GM21529 (cell line): ENCODE results near the gene FNTB.

Experiments
- ATAC-seq: cut with Tn5 transposase; IDR thresholded peaks from one replicate; pipeline ENCODE4 v1.9.1; 2021; ENCODE audit not compliant: unreplicated experiment

FNTB gene

GRCh38 chr14:64986648-64987437 lies at the start of gene FNTB:
FNTB (plus strand) TSS chr14:64986895; CDS start chr14:64986954, 59 bp downstream.
- ATAC-seq: peak; percentile 92

- no peak for ATAC-seq
Measured at GRCh38 chr14:64937171-64937820, 49.4 kb upstream of the FNTB start.

- no peak for ATAC-seq
Measured at GRCh38 chr14:64937821-64938193, 48.9 kb upstream of the FNTB start.

DNA sequence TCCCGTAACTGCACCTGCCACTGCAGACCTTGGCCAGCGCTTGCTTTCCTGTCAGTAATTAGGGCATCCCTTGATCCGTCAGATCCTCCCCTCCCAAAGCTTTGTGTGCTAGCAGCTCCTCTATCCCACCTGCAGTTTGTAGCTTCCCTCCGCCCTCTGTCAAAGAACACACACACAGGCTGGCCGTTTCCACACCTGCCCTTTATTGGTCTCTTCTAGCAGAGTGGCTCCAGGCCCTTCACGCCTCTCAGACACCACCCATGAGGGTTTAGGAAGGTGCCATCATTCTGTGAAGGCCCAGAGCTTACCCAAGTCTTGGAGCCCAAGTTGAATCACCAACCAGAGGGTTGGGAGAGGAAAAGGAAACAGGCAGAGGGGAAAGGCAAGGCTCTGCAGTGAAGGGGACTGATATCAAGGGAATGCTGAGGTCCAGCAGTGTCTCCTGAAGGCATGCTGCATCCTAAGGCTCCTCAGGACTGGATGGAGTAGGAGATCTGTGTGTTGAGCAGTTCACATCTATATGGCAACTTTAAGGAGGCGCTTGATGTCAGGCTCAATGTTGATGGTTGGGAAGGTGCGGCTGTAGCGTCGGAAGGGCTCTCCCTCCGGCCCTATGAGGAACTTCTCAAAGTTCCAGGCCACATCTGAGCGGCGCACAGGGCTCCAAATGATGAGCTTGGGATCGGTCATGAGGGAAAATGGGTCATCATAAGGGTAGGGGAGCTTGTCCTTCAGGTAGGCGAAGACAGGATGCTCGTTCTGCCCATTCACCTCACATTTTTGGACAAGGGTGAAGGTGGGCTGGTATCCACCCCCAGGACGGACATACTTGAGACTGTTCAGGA lies 47.5 kb upstream of the FNTB start:
- ATAC-seq: no peak

DNA sequence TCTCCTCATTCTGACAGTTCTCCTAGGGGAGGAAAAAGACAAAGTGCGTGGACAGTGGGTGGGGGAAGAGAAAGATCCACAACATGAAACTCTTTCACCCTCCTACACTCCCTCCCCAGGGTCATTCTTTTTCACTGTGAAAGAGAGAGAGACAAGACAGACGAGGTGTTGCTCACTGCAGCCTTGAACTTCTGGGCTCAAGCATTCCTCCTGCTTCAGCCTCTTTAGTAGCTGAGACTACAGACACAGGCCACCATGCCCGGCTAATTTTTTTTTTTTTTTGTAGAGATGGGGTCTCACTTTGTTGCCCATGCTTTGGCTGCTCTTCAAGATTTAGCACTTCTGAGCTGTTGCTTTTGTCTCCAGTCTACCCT lies 46.9 kb upstream of the FNTB start:
- ATAC-seq: no peak

DNA sequence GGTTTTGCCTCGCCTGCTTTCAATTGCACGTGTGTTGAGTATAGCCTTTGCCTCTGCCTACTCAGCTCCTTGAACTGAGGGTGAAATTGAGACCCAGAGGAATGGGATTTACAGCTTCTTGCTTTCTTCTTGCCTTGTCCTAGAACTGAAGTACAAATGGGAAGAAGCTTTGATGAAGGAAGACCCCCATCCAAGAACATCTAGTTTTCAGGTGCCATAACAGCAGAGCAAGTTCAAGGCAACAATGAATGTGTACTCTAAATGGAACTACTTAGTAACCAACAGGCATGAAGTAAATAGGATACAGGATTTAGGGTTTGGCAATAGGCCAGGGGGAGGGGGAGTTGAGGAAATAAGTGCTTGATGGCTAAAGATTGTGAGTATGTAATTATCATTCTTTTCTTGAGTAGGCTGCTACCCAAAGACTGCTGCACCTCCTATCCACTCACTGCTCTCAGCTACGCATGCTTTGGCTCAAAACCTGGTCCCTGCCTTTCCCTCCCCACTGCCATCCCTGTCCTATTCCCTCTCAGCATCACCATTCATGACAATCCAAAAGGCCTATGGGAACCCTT lies 46.3 kb upstream of the FNTB start:
- ATAC-seq: no peak

- ATAC-seq: no peak
Measured at GRCh38 chr14:64942531-64943111, 44.1 kb upstream of the FNTB start, which contains the start of gene GPX2. GPX2 (minus strand) TSS chr14:64942745; CDS start chr14:64942726, 19 bp downstream.

DNA sequence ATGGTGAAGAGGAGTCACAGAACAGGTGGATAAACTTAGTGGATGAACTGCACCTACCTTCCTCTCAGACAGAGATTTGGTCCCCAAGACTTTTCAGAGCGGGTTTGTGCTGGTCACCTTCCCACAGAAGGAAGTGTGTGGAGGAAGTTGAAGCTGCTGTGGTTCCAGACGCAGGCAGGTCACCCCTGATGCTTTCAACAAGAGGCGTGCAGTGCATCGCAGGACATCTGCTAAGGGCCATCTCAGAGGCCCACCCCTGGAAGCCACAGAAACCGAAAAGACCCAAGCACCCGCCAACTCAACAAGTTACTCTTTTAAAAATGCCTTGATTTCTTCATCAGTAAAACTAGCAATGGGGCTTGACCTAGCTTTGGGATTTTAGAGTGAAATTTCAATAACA lies 43.1 kb upstream of the FNTB start:
- no peak for ATAC-seq

GRCh38 chr14:64944041-64944440 lies 42.7 kb upstream of the FNTB start:
- no peak for ATAC-seq

DNA sequence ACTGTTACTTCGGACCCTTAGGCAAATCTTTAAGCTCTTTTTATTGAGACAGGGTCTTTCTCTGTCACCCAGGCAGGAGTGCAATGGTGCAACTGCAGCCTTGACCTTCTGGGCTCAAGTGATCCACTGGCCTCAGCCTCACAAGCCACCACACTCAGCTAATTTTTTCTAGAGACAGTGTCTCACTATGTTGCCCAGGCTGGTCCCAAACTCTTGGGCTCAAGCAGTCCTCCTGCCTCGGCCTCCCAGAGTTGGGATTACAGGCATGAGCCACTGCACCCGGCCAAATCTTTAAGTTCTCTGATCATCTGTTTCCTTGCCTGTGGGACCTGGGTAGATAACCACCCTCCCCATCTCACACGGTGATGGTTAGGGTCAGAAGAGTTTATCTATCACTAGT lies 41.8 kb upstream of the FNTB start:
- ATAC-seq: no peak

DNA sequence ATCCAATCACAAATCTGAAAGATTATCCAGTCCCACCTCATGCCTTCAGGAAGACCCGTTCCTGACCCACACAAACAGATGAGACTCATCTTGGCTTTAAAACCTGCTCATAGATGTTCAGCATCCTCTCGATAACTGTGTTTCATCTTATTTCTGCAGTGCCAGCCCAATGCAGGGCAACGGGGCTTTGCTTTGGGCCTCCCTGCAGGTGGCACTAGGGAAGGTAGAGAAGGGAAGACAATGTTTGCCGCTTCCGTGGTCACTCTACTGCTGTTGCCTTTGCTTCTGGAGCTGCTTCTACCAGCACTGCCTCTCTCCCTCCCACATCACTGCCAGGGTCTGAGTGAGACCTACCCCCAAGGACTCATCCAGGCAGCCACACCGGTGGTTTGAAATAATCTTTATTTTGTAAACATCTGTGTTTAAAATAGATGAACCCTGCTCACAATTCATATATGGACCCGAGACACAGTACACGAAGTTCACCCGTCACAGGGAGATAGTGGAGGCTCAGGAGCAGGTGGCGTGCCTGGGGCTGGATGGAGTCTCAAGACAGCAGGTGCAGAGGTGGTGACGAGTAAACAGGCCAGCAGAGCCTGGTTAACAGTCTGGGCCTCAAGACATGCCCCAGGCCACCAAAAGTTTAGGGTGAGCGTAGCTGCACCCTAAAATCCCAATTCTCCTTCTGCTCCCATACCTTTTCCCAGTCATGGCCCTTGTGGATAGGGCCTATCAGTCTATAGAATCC lies 41.1 kb upstream of the FNTB start:
- ATAC-seq: no peak

DNA sequence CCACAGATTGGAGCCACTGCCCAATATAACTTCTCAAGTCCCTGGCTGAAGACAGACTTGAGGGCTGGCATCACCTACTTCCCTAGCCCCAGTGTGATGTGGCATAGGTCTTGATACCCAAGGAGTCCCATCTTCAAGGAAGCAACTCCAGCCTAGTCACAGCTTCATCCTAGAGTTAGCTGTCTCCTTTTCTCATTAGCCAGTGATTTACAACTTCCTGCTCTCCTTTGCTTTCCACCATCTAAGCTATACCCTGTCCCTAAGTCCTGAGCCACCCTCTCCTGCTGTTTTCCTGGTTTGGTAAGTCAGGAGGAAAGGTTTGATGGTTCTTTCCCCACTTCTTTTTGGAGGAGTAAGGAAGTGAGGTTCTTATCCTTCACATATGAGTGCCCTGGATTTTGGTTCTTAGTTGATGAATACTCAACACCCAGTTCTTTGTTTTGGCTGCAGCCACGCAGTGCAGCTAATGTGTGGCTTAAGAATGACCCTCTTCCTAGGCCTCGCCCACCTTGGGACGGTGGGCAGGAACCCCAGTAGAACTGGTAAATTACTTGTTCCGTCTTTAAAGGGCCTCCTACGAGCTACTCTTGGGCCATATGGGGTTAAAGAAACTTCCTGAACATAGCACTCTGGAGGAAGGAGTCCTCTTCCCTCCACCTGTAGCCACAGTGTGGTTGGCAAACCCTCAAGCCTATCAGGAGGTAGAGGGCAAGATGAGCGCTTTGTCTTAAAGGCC lies 40.2 kb upstream of the FNTB start:
- ATAC-seq: no peak

DNA sequence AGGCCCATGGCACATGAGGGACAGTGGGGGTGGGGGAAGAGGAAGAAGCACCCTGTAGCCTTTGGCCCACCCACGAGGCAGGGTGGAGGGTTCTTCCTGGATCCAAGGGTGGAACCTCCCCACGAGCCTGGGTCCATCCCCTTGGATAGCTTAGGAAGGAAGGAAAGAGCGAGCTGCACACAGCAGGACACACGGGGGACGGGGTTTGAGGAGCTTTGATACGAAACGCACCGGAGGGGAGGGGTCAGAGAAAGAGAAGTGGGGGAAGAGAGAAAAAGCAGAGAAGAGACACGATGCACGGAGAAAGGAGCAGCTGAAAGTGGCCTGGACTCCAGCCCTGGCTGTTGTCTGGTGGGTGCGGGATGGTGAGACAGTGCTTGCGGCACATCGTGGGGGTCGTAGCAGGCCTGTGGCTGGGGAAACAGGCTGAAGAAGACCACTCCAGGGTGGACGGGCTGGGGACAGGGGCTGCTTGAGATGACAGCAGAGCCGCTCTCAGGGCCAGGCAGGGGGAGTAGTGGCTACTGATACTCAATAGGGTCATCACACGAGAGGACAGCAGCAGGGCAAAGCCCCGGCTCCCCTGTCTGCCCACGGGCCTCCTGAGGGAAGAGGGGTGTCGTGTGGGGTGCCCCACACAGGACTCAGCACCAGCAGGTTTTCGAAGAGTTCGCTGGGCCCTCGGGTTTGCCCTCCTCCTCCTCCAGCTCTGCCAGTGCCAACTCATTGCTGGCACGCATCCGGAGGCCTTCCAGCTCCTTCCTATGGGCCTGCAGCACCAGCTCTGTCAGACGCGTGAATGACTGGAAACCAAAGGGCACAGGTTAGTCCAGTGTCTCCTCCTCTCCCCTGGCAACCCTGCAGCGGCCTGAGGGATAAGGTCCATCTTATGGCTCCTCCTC lies 38.7 kb upstream of the FNTB start:
- ATAC-seq: no peak

- ATAC-seq: no peak
Measured at GRCh38 chr14:64948612-64949210, 38.0 kb upstream of the FNTB start.

GRCh38 chr14:64950889-64951288 lies 35.8 kb upstream of the FNTB start:
- no peak for ATAC-seq

- ATAC-seq: no peak
Measured at GRCh38 chr14:64951291-64951690, 35.4 kb upstream of the FNTB start.

- ATAC-seq: no peak
Measured at GRCh38 chr14:64951724-64952123, 35.0 kb upstream of the FNTB start.
